8988T (cell line): ENCODE data around the gene ZIC5.
"Not testable (repeated sequence)": the region's sequence is repeated elsewhere in the genome, so short reads cannot be mapped to it uniquely, and the experiment has no call there.

Experiments
- DNase-seq: peaks from one replicate; pipeline ENCODE4 v3.0.0; 2011

The ZIC5 gene

GRCh38 chr13:99959540-99960230 lies 11.9 kb downstream of the ZIC5 start:
- no peak for DNase-seq

- DNase-seq = no peak
Observed at GRCh38 chr13:99959127-99959539, 12.4 kb downstream of the ZIC5 start.

GRCh38 chr13:99958406-99959126 lies 13.0 kb downstream of the ZIC5 start:
- no peak for DNase-seq

- DNase-seq = no peak
Observed at GRCh38 chr13:99956473-99957349, 14.9 kb downstream of the ZIC5 start.

GRCh38 chr13:99955747-99956472 lies 15.7 kb downstream of the ZIC5 start:
- DNase-seq = no peak

GRCh38 chr13:99955107-99955746 lies 16.3 kb downstream of the ZIC5 start:
- DNase-seq = no peak

- DNase-seq = no peak
Observed at GRCh38 chr13:99953138-99953755, 18.3 kb downstream of the ZIC5 start.

- not testable (repeated sequence) for DNase-seq
Observed at GRCh38 chr13:99951666-99952065, 19.9 kb downstream of the ZIC5 start.

- no peak for DNase-seq
Observed at GRCh38 chr13:99949679-99950413, 21.7 kb downstream of the ZIC5 start.

GRCh38 chr13:99948907-99949678 lies 22.5 kb downstream of the ZIC5 start:
- no peak for DNase-seq

- DNase-seq = no peak
Observed at GRCh38 chr13:99948411-99948810, 23.2 kb downstream of the ZIC5 start.

GRCh38 chr13:99947666-99948065 lies 23.9 kb downstream of the ZIC5 start:
- DNase-seq = no peak

- DNase-seq = not testable (repeated sequence)
Observed at GRCh38 chr13:99945515-99945914, 26.1 kb downstream of the ZIC5 start.

GRCh38 chr13:99944606-99945005 lies 27.0 kb downstream of the ZIC5 start:
- DNase-seq = no peak

GRCh38 chr13:99944102-99944501 lies 27.5 kb downstream of the ZIC5 start:
- no peak for DNase-seq

- DNase-seq = no peak
Observed at GRCh38 chr13:99941911-99942310, 29.7 kb downstream of the ZIC5 start.

- DNase-seq = no peak
Observed at GRCh38 chr13:99941086-99941485, 30.5 kb downstream of the ZIC5 start.

GRCh38 chr13:99938635-99939034 lies 32.9 kb downstream of the ZIC5 start:
- DNase-seq = no peak

- no peak for DNase-seq
Observed at GRCh38 chr13:99935772-99936171, 35.8 kb downstream of the ZIC5 start.

- no peak for DNase-seq
Observed at GRCh38 chr13:99932912-99933311, 38.7 kb downstream of the ZIC5 start.
